GM18502 (cell line): ENCODE results near the gene CHDH.

Experiments used
- ATAC-seq: cut with Tn5 transposase; IDR thresholded peaks from one replicate; pipeline ENCODE4 v1.9.1; 2021; ENCODE audit warnings: mild to moderate bottlenecking; ENCODE audit not compliant: unreplicated experiment, poor library complexity

CHDH gene, protein sequence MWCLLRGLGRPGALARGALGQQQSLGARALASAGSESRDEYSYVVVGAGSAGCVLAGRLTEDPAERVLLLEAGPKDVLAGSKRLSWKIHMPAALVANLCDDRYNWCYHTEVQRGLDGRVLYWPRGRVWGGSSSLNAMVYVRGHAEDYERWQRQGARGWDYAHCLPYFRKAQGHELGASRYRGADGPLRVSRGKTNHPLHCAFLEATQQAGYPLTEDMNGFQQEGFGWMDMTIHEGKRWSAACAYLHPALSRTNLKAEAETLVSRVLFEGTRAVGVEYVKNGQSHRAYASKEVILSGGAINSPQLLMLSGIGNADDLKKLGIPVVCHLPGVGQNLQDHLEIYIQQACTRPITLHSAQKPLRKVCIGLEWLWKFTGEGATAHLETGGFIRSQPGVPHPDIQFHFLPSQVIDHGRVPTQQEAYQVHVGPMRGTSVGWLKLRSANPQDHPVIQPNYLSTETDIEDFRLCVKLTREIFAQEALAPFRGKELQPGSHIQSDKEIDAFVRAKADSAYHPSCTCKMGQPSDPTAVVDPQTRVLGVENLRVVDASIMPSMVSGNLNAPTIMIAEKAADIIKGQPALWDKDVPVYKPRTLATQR

DNA sequence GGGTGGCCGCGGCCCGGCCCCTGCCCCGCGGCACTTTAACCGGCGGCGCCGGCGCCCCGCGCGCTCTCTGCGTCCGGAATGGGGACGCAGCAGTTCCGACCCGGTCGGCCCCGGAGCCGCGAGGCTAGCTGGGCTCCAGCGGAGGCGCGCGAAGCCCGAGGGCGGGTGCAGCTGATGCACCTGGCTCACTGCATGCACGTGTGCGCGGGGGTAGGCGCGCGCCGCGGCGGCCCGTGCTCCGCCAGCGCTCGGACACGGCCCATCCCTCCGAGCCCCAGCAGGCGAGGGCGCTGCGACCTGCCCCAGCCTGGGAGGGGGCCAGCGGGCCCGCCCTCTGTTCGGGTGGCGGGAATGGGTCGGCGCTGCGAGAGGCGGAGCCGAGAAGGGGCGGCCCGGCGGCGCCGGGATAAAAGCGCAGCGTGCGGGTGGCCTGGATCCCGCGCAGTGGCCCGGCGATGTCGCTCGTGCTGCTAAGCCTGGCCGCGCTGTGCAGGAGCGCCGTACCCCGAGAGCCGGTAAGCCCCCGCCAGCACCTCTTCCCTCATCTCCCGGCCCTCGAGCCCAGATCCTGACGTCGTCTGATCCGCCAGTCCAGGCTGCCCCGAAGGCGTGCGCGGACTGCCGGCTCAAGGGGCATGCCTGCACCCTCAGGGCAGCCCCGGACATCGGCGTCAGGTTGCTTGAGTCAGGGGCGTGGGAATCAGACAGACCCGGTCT is at the start of gene CHDH, which contains the start of gene IL17RB:
TSS of gene CHDH (minus strand) at position 286 of the 717 bp plus-strand sequence. CDS start 22,411 bp downstream, outside the sequence.
TSS of gene IL17RB (plus strand) at position 435 of the 717 bp plus-strand sequence. CDS start at position 456, 21 bp downstream.
- ATAC-seq = peak; percentile 45

DNA sequence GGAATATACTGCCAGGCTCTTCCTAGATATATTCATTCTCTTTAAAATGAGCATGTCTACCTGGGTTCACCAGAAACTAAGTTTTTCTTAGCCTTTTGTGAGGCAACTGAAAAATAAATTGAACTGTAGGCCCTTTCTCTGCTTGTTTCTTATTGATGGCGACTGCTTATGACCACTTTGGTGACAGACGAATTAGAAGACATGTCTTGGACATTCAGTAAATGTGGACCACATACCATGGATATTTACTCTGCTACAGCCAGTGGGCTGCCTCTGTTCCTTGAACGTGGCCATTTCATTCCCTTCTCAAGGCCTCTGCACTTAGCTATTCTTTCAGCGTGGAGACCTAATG is 46.0 kb upstream of the CHDH start:
- no peak for ATAC-seq

DNA sequence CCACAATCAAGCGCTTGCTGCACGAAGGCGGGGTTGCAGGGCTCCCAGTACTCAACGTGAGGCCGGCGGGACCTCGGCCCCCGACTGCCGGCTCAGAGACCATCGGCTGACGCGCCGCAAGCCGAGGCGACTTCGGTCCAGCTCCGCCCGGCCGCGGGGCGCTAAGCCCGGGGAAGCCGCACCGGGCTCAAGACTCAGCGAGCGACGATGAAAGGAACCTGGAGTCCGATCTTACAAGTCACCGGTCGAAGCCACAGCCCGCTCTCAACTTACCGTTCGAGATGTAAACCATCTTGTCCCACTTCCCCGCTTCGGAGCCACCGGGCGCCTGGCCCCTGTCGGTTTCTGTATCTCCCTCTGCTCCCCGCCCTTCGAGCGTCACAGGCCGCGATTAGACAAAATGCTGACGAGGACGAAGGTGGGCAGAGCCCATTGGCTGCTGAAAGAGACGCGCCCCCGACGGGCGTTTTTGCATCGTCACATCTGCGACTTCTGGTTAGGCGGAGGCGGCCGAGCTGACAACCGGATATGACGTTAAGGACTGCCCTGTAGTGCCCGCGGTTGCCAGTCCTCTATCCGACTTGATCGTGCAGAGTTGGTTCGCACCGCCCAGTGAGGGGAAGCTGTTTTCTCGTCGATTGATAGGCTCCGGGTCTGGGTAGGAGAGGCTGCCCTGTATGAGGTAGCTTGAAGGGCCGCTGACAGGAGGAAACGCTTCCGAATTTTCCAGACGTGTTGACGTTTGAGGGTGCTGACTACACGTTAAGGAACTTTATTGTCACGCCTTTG is 45.5 kb upstream of the CHDH start, which contains the start of gene SELENOK:
TSS of gene SELENOK (minus strand) at position 363 of the 789 bp plus-strand sequence.
- ATAC-seq = peak; percentile 96

DNA sequence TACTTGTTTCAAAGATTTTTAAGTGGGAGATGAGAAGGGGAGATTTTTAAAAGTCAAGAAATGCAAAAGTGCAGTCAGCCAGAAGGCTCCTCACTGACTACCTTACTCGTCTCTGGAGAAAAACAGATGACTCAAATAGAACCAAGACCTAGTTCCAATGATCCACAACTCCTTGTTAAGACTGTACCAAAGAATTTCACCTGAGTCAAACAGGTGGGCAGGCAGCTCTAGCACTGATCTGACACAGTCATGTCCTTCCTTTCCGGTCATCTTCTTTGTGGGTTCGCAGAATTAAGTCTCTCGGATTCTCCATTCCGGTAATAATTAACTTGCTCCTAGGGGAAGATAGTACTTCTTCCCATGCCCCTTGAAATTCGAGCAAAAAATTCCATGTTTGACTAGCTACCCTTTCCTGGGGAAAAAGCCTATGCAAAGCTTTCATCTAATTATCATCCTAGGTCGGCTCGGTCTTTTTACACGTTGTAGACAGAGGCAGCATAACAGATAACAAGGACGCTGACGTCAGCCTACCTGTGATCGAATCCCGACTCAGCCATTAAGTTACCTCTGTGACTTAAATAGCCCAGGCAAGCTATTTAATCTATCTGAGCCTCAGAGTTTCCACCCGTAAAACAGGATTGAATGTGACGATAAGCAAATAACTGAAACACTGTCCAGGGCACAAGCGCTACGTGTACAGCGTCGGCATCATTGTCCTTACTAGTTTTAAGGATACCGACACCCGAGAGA is 44.7 kb upstream of the CHDH start:
- ATAC-seq = no peak

DNA sequence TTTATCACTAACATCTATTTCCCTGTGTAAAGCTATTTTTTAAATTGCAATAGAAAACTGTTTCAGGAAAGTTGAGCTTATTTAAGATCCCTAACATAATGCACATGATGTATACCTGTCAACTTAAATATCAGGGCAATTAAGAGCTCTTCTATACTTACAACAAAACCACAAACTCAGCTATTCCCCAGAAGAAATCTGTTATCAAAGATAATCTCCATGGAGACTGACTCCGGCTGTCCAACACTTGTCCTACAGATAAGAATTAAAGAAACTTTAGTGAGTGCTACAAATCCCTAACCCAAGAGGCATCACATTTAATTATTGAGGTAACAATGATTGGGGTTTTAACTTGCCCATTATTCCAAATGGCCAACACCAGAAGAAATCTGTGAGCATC is 42.0 kb upstream of the CHDH start:
- ATAC-seq = no peak

DNA sequence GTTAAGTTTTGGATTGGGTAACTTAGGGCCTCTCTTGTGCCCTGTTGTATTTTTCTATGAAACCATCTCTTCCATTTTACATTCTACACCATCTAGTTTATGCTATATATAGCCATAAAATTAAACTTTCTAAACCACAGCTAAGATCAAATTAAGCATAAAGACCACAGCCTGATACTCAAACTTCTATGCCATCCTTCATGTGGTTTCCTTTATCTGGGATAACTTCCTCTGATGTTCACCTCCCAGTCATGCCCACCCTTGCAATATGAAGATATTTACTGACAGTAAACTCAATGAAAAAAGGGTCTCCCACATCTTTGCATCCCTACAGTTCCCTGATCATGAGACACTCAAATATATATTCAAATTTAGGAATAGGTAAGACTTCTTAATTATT is 41.2 kb upstream of the CHDH start:
- ATAC-seq = no peak

DNA sequence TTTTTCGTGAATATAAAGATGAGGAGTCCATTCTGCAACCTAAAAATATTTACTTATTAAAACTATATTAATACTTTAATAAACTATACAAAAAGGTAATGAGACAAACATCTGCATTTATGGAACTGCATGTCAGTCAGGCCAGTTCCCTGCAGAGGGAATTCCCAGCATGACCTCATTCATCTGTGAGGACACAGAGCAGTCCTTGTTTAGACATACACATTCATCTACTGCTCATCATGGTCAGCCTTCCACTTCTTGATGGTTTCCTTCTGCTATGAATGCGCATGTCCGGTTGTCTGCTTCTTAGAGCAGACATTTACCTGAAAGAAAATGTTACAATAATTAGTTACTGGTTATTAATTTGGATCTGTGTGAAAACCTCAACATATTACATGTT is 39.0 kb upstream of the CHDH start:
- no peak for ATAC-seq

DNA sequence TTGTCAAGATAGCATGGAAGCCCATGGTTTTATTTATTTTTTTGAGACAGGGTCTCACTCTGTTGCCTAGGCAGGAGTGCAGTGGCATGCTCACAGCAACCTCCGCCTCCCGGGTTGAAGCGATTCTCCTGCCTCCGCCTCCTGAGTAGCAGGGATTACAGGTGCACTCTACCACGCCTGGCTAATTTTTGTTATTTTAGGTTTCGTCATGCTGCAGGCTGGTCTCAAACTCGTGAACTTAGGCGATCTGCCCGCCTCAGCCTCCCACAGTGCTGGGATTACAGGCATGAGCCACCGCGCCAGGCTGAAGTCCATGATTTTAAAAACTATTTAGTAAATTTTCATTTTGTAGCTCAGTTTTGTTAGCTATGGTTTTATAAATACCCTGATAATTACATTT is 38.4 kb upstream of the CHDH start:
- ATAC-seq = no peak

DNA sequence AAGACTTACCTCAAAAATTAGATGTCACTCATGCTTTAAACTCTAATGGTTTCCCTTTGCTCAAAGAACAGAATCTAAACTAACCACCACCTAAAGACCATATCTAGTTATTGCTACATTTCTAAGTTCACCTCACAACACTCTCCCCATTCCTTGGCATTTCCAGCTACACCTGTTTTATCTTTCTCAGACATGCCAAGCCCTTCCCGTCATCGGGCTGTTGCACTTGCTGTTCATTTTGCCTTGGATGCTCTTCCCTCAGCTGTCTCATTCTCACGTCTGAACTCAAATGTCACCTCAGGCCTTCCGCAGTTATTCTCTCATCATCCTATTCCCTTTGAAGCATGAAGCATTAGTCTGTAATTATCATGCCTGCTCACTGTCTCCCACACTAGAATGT is 36.8 kb upstream of the CHDH start:
- no peak for ATAC-seq

DNA sequence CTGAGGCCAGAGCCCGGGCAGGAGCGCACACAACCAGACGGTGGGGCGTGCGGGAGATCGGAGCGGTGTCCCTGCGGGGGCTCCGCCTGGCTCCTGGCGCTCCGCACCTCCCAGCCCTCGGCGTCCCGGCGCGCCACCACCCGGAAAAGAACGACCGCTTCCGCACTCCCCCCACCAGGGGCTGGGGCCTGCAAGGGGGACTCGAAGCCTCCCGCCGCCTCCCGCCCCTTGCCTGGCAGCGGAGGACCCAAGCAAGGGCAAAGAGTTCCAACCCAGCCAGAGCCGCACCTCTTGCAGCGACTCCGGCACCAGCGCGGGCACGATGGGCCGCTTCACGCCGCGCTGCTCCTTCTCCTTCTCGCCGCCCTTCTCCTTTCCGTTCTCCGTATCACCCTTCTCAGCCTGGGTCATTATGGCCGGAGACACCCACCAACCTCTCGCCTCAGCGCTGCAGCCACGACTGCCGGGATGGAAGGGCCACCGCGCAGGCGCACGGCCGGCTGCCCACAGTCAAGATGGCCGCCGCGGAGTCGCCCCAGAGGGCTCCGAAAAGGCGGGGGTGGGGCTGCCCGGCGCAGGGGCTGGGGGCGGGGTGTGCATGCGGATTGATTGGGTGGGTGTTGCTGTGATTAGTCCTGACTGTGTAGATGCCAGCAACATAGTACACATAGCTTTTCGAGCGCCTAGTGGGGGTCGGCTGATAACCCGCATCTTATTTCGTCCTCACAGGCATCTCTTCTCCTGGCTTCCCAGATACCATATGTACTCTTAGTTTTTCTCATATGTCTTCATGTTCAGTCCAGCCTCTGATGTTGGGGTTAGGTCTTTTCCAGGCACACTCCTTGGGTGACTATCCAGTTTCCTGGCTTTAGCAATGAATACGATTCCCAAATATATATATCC is 35.7 kb upstream of the CHDH start, which contains the start of gene ACTR8:
TSS of gene ACTR8 (minus strand) at position 462 of the 903 bp plus-strand sequence. CDS start at position 411, 51 bp downstream.
- ATAC-seq = peak; percentile 85

DNA sequence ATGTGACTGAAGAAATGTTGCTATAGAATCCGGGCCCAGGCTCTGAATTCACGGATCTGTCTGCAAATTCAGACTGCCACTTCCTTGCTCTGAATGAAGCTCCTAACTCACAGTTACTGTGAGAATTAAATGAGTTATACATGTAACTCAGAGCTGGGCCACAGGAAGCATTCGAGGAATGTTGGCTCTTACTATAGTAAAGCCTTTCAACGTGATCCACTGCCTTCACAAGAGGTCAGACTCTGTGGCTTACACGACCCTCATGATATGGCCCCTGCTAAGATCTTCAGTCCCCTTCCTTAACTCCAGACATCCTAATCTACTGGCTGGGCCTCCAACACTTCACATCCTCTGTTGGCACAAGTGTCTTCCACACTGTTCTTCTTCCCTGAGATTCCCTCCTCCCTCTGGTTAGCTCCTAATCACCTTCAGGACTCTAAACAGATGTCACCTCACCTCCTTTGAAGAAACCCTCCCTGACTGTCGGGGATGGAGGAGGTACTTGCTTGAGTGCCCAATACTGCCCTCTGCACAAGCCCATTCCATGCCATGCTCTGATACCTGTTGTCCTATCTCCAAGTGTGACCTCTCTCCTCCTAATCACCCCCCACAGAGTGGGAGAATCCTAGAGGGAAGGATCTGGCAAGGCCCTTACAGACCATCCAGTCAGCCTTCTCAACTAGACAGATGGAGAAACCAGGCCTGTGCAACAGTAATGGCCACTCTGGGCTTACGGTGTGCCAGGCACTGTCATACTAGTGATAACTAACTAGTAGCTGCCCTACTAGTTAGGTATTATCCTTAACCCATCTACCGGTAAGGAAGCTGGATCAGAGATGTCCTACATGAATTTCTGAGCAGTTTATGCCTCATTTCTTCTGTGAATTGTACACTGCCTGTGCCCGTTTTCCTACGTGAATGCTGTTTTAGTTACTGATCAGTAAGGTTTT is 34.5 kb upstream of the CHDH start:
- no peak for ATAC-seq

DNA sequence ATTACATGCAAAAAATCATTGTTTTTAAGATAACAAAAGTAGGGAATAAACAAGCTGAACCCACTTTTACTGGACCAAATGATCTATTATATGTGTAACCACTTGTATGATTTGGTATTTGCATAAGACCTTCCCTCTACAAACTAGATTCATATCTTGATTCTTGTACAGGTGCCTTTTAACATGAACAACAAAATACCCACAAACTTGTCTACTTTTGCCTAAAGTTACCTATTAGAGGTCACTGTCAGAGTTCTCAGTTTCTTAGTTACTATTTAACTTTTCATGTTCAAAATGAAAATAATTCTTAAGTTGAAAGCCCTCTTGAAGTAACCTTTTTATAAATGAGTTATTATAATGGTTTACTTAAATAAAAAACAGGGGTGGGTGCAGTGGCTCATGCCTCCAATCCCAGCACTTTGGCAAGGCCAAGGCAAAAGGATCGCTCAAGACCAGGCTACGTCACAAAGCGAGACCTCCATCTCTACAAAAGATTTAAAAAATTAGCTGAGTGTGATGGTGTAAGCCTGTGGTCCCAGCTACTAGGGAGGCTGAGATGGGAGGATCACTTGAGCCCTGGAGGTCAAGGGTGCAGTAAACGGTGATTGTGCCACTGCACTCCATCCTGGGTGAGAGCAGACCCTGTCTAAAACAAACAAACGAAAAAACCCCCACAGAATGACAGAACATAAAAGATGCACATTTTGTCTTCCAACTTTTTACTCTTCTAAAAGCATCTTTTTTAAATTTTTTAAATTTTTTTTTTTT is 19.7 kb upstream of the CHDH start:
- ATAC-seq = no peak

DNA sequence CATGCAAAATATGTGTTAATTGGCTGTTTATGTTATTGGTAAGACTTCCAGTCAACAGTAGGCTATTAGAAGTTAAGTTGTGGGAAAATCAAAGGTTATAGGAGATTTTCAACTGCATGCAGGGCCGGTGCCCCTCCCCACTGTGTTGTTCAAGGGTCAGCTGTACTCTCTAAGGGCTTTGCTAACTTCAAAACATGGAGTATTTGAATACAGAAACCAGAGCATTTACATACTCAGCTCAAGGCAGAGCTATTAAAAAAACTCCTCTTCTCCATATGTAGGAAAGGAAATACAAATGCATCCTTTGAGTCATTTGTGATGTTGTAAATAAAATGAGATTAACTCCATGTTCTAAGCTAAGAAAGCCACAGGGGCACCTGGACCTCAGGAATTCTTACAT is 16.9 kb upstream of the CHDH start:
- ATAC-seq = no peak

DNA sequence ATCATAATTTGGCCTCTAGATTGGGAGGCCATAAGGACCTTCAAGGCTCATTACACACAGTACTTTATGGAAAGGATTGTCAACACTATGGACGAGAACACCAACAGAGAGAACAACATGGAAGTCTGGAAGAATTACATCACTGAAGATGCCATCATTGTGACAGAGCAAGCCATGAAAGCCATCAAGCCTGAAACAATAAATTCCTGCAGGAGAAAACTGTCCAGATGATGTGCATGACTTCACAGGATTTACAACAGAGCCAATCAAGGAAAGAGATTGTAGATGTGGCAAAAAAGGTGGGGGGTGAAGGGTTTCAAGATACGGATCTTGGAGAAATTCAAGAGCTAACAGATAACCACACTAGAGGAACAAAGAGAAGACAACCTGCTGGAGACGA is 16.0 kb upstream of the CHDH start:
- ATAC-seq = no peak

DNA sequence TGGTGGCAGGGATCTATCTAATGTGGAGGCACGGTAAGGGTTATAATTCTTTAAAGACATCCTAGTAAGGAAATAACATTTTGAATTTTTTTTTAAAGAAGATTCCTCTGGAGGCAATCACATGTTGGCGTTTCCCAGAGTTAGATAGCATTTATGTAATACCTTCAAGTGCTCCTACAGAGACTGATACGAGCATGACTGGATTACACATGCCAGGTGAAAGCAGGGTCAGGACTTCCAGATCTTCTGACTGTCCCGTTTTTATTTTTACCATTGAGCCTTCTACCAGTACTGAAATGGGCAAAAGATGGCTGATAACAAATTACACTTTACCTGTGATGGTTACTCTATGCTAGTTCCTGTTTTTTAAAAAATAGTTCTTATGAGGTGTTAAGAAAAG is 14.0 kb upstream of the CHDH start:
- no peak for ATAC-seq

DNA sequence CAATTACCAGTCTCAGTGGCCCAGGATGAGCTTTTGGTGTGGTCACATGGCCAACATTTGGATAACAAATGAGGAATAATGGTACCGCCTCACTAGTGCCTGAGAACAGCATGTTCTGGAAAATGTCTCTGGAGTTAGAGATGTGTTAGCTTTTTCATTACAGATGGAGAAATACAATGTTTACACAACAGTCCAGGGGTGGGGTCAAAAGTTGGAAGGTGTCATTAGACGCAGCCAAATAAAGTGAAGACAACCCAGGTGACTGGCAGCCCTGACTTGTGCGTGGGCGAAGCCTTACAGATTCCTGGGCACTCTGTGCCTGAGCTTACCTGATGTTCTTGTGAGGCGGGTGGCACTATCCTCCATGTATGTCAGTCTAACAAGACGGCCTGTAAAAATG is 13.0 kb upstream of the CHDH start:
- ATAC-seq = no peak
